ENCODE results near the gene PIP5K1B.

DNA sequence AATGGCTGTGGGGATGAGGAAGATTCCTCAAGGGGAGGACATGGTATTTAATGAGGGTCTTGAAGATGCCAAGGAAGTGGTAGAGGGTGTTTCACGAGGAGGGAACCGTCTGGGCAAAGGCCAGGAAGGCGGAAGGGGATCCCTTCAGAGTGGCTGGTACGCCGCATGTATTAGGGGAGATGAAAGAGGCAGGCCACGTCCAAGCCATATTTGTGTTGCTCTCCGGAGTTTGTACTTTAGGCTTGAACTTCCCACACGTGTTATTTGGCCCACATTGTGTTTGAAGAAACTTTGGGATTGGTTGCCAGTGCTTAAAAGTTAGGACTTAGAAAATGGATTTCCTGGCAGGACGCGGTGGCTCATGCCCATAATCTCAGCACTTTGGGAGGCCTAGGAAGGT, 331.8 kb downstream of the PIP5K1B start:
- no peak for TF ChIP-seq SIN3A (IDR thresholded peaks at IDR 0.05; ENCODE audit: borderline replicate concordance, insufficient read depth, low read depth, low read length)
- no peak for TF ChIP-seq POLR2AphosphoS5 (IDR thresholded peaks at IDR 0.05; ENCODE audit: low read depth, low read length)
